Mucosa of rectum (tissue), 2 donors: ENCODE data around the gene TBC1D10A.

ENCODE experiments used
- H3K27ac ChIP-seq, 2 donors: one replicate each; pipeline ENCODE4 v1.7.0; 2013; ENCODE audit warnings: inconsistent platforms in 2 of 2, low read depth in 2 of 2, low read length in 2 of 2
- H3K27me3 ChIP-seq, 2 donors: one replicate each; pipeline ENCODE4 v1.7.0; 2013; ENCODE audit warnings: low read length in 2 of 2; ENCODE audit not compliant: control insufficient read depth in 2 of 2, insufficient read depth in 2 of 2
- H3K36me3 ChIP-seq, 2 donors: one replicate each; pipeline ENCODE4 v1.7.0; 2013; ENCODE audit warnings: low read length in 2 of 2; ENCODE audit not compliant: control insufficient read depth in 2 of 2, insufficient read depth in 2 of 2
- H3K4me1 ChIP-seq, 2 donors: one replicate each; pipeline ENCODE4 v1.7.0; 2013; ENCODE audit warnings: low read length in 2 of 2, mild to moderate bottlenecking in 1 of 2; ENCODE audit not compliant: control insufficient read depth in 2 of 2, insufficient read depth in 2 of 2
- H3K4me3 ChIP-seq, 2 donors: one replicate each; pipeline ENCODE4 v1.7.0; 2013; ENCODE audit warnings: low read length in 2 of 2
- H3K9ac ChIP-seq, 2 donors: one replicate each; pipeline ENCODE4 v1.7.0; 2013; ENCODE audit warnings: low read length in 2 of 2, low read depth in 1 of 2, mild to moderate bottlenecking in 1 of 2
- H3K9me3 ChIP-seq, 2 donors: one replicate each; pipeline ENCODE4 v1.7.0; 2013; ENCODE audit warnings: low read length in 2 of 2; ENCODE audit not compliant: control insufficient read depth in 2 of 2
- donor health status: healthy.
- donor health status: Normal muscosa, but diverticular disease.

The TBC1D10A gene

DNA sequence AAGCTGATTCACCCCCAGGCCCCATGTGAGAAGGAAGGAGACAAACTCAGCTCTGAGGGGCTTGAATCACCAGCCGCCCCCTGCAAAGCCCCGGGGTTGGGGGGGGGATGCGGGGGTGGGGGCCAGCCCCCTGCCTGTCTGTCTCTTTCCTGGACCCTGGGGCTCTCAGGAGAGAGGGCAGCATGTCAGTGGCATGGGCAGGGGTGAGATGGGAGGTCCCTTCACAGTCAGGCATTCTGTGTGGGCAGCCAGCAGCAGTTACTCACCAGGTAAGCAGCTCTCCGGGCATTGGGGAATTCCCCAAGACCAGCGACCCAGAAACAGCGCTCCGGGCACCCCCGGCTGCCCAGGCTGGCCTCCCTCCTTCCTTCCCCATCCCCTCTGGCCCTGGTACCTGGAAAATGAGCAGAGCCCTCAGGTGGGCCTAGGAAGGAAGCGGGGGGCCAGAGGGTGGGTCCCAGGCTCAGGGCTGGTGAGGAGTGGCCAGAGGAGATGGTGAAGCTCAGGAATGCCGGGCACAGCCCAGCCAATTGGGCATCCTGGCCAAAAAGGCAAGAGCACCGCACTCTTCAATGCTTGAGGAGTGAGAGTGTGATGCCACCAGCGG is 76.0 kb downstream of the TBC1D10A start:
- no peak overlapping the region for H3K4me3 ChIP-seq
- H3K4me1 ChIP-seq: peaks cover 28 to 51% of the 10 kb centered on the region in 2 donors
- H3K36me3 ChIP-seq: no peaks in the 10 kb centered on the region
- H3K27ac ChIP-seq: no peak overlapping the region
- no peak overlapping the region for H3K9ac ChIP-seq
- H3K9me3 ChIP-seq: no peaks in the 10 kb centered on the region
- H3K27me3 ChIP-seq: no peaks in the 10 kb centered on the region

DNA sequence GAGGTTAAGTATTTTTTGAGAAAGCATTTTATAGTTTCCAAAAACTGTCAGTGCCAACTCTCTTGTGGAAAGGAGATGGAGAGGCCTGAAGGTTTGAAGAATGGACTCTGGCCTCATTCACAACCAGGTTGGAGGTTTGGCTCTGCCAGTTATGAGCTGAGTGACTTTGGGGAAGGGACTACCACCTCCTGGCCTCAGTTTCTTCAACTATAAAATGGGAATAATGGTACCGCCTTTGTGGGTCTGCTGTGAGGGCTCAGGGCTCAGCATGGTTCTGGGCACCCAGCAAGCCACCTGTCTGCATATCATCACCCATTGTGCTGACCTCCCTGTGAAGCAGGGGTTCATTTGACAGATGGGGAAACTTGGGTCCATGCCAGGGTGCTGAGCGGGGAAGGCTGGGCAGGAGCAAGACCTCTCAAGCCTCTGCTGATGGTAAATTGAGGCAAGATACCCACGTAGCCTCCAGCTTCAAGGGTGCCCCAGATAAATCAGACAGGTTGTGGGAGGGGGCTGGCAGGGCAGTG is 76.6 kb downstream of the TBC1D10A start:
- no peaks in the 10 kb centered on the region for H3K36me3 ChIP-seq
- no peaks in the 10 kb centered on the region for H3K27me3 ChIP-seq
- no peaks in the 10 kb centered on the region for H3K9me3 ChIP-seq
- H3K9ac ChIP-seq: no peak overlapping the region
- H3K4me3 ChIP-seq: no peak overlapping the region
- no peak overlapping the region for H3K27ac ChIP-seq
- peaks cover 28 to 51% of the 10 kb centered on the region in 2 donors for H3K4me1 ChIP-seq

DNA sequence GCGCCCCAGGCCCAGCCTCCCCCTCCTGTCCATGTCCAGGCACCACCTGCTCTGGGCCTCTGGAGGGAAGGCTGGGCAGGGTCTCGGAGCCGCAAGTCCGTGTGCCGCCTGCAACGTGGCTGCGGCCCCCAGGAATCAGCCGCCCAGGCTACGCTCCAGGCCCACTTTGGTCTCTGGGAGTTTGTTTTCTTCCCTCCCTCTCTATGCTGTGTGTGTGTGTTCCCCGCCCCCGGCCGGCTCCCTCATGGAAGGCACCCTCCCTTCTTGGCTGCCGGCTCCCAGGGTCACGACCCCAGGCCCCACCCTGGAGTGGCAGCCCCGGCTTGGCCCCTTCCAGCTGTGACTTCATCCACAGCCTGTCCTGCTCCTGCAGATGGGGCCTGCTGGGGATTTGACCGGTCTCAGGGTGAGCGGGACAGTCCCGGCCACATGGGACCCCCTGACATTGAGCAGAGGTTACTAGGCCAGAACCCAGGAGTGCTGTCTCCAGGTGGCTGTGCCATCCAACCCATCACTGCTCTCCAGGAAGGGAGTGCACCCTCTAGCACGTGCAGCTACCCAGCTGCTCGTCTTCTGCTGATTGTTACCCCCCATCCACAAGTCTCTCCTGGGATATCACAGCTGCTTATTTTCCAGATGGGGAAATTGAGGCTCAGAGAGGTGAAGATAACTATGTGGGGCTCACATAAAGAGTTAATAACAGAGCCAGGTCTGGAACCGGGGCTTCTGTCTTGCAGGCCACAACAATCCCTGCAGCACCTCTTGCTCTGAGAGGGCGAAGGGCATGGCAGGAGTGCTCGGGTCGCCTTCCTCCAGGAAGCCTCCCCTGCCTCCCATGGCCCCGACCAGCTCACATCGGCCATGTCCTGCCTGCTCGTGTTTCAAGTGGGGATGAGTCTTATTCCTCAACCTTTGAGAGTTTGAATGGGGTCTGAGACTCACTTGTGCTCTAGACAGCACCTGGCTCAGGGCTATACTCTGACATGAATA is 77.4 kb downstream of the TBC1D10A start:
- Histone ChIP-seq H3K9ac (peak overlapping the region in 1 of 2 donors; percentile 54), H3K36me3 (no peaks in the 10 kb centered on the region), H3K9me3 (no peaks in the 10 kb centered on the region), H3K4me3 (no peak overlapping the region), H3K27ac (no peak overlapping the region), H3K4me1 (peaks cover 28 to 51% of the 10 kb centered on the region in 2 donors), H3K27me3 (no peaks in the 10 kb centered on the region)

DNA sequence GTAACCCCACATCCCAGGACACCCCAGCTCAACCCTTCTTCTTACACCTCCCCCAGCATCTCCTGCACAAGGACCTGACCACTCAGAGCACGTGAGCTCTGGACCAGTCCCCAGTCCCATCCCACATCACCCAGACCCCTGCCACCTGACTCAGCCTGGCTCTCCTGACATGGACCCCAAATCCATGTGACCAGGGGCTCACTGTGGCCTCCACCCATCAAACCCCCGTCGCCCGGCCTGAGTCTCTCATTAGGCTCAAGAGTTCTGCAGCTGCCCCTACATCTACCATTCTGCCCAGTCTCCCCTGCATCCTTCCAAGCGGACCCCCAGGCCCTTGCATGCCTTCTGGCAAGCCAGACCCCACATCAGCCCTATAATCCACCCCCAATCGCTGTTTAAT is 78.3 kb downstream of the TBC1D10A start:
- Histone ChIP-seq H3K27ac (peak overlapping the region; percentile 87), H3K4me1 (peaks cover 25 to 46% of the 10 kb centered on the region in 2 donors), H3K36me3 (peaks cover 0 to 7% of the 10 kb centered on the region in 2 donors), H3K9ac (peak overlapping the region; percentile 41 to 54), H3K27me3 (no peaks in the 10 kb centered on the region), H3K9me3 (no peaks in the 10 kb centered on the region), H3K4me3 (no peak overlapping the region)

DNA sequence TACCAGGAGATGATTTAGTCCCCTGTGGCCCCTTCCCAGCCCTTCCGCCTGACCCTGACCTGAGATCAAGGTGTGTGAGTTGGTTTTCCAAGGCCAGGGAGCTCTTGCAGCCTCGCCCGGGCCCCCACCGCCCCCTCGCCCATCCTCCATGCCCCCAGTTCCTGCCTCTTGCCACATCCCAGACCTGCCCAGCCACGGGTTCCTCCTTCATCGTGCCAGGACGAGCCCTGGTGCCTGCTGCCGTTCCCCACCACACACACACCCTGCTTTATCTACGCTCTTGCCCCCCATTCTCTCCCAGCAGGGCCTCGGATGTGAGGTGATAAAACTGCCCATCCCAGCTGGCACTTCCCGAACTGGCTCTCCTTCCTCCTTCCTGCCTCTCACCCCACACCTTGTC is 78.8 kb downstream of the TBC1D10A start:
- Histone ChIP-seq H3K4me1 (peaks cover 21 to 40% of the 10 kb centered on the region in 2 donors), H3K9ac (peak overlapping the region; percentile 56 to 83), H3K36me3 (peaks cover 3 to 7% of the 10 kb centered on the region in 2 donors), H3K9me3 (no peaks in the 10 kb centered on the region), H3K27me3 (no peaks in the 10 kb centered on the region), H3K4me3 (peak overlapping the region; percentile 20 to 71), H3K27ac (peak overlapping the region; percentile 87)

DNA sequence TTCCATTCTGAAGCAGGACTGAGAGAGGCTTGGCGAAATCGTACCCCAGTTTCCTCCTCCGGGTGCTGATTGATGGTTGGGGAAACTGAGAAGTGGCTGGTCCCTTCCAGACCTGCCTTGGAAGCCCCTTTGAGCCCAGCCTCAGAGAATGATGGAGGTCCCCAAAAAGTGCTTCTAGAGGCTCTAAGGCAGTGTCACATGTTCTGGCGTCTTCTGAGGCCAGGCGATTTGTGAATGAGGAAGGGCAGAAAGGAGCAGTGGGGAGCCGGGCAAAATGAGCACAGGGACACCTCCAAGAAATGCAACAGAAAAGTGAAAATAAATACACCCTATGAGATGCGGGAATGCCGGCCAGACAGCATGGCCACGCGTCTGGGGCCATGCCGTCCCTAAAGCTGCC is 79.2 kb downstream of the TBC1D10A start:
- Histone ChIP-seq H3K9ac (peak overlapping the region; percentile 63 to 83), H3K27ac (peak overlapping the region; percentile 87), H3K27me3 (no peaks in the 10 kb centered on the region)

DNA sequence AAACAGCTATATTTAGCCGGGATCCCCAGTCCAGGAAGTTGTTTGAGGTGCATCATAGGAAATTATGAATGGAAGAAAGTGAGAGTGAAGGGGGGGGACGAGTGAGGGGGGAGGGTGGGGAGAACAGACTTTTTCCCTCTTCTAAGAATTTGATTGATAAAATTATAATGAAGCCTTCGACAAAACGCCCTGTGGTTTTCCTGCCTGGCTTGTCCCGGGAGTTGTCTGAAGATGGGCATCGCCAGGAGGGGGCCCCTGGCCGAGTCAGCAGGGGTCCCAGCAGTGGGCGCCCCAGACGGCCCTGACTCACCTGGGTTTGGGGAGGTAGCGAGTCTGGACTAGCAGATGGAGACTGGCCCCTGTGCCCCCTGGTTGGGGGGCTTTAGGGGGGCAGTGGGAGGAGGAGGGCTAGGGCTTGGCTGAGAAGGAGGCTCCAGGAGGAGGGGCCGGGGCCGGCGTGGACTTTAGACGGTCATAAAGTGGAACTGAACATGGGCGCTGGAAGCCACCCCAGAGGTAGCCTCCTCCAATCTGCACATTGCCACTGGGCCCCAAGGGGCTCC is 79.8 kb downstream of the TBC1D10A start:
- no peaks in the 10 kb centered on the region for H3K9me3 ChIP-seq
- peak overlapping the region; percentile 71 to 72 for H3K4me3 ChIP-seq
- peaks cover 7 to 11% of the 10 kb centered on the region in 2 donors for H3K36me3 ChIP-seq
- peak overlapping the region; percentile 87 for H3K27ac ChIP-seq
- H3K27me3 ChIP-seq: no peaks in the 10 kb centered on the region
- H3K9ac ChIP-seq: peak overlapping the region; percentile 63 to 83
- peaks cover 16 to 32% of the 10 kb centered on the region in 2 donors for H3K4me1 ChIP-seq

More for the DNA sequence above, 79.2 kb downstream of the TBC1D10A start:
- H3K36me3 ChIP-seq: peaks cover 7% of the 10 kb centered on the region in 2 donors
- H3K4me3 ChIP-seq: peak overlapping the region; percentile 71 to 72
- no peaks in the 10 kb centered on the region for H3K9me3 ChIP-seq
- peaks cover 17 to 36% of the 10 kb centered on the region in 2 donors for H3K4me1 ChIP-seq

DNA sequence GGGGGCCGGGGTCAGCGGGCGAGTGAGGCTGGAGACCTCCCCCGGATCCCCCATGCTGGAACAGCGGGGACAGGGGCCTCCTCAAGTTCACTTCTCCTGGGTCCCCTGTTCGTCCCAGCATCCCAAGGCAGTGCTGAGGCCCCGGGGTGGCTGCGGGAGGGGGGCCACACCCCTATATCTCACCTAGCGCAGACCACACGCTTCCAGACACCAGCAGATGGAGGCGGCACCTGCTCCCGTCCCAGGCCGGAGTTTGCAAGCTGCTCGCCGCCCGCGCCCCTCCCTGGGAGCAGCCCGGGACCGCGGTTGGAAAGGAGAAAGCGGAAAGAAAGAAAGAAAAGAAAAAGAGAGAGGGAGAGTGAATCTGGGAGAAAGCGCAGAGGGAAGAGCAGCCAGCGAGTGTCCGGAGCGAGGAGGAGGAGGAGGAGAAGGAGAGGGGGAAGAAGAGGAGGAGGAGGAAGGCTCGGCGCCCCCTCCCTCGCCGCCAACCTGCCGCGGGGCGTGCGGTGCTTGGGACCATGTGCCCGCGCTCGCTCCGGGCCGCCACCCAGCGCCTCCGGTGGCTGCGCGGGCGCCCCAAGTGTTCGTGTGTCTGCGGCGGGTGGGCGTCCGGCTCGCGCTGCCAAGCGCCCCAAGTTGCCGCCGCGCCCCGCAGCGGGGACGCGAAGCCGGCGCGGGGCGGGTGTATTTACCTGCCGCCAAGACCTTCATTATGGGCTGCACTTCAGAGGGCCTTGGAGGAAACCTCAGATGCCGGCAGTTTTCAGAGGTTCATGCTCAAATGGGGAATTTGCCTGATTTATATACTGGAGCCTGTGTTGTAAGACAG is 80.5 kb downstream of the TBC1D10A start, which contains the start of gene LIF:
Gene LIF (minus strand): TSS at position 775 of the 829 bp plus-strand sequence. CDS start 64 bp downstream, at position 711.
- peak within 1 kb of the TSS; percentile 71 to 72 for H3K4me3 ChIP-seq
- H3K9me3 ChIP-seq: no peaks in the 10 kb centered on the region
- H3K4me1 ChIP-seq: peaks cover 16 to 32% of the 10 kb centered on the region in 2 donors
- H3K36me3 ChIP-seq: peaks cover 7 to 11% of the 10 kb centered on the region in 2 donors
- peak within 1 kb of the TSS; percentile 87 for H3K27ac ChIP-seq
- no peaks in the 10 kb centered on the region for H3K27me3 ChIP-seq
- peak within 1 kb of the TSS; percentile 63 to 83 for H3K9ac ChIP-seq
